ENCODE results near the gene MICOS13.
A peak's percentile ranks its signal among the peaks of the same experiment; 100 is the strongest.

The MICOS13 gene

DNA sequence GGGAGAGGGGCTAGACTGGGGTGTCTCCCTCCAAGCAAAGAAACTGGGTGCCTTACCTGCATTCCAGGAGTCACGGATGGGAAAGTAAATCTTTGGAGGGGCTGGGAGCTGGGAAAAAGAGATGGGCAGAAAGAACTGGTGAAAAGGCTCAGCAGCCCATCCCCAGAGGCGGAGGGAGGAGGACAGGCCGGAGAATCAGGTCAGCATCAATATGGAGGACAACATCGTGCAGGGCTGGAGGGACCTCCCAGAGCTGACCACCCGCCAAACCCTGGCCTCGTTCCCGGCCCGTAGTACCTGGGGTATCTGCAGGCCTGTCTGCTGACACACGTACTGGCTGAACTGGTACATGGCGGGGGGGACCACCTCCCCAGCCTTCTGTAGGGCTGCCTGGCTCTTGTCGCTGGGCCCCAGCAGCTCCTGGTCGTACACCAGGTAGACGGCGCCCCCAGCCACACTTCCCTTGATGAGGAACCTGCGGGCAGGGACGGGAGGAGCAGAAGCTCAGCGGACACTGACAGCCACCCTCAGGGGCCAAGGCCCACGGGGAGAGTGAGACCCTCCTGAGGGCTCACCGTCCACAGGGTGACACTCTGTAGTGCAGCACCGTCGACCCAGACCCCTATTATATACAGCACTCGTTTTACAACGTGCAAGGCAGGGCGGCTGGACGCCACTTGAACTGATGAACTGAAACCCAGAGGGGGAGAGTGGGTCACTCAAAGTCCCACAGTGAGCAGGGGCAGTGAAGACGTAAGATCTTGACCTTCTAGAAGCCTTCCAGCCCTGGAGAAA is 830 bp downstream of the MICOS13 start:
- peak overlapping the region; percentile 92 for H3K4me3 ChIP-seq (ENCODE audit: low read depth, low read length)
- no peaks in the 10 kb centered on the region for H3K27me3 ChIP-seq (ENCODE audit: insufficient read depth, low read depth, severe bottlenecking)
- DNase-seq = no peak
- H3K36me3 ChIP-seq = peaks cover 13% of the 10 kb centered on the region
- peak overlapping the region; percentile 89 for H3K27ac ChIP-seq
- TF ChIP-seq, protein P1, sequence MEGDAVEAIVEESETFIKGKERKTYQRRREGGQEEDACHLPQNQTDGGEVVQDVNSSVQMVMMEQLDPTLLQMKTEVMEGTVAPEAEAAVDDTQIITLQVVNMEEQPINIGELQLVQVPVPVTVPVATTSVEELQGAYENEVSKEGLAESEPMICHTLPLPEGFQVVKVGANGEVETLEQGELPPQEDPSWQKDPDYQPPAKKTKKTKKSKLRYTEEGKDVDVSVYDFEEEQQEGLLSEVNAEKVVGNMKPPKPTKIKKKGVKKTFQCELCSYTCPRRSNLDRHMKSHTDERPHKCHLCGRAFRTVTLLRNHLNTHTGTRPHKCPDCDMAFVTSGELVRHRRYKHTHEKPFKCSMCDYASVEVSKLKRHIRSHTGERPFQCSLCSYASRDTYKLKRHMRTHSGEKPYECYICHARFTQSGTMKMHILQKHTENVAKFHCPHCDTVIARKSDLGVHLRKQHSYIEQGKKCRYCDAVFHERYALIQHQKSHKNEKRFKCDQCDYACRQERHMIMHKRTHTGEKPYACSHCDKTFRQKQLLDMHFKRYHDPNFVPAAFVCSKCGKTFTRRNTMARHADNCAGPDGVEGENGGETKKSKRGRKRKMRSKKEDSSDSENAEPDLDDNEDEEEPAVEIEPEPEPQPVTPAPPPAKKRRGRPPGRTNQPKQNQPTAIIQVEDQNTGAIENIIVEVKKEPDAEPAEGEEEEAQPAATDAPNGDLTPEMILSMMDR (IDR thresholded peaks at IDR 0.05; ENCODE audit: low read depth, low read length) = no peak
- H3K9me3 ChIP-seq (ENCODE audit: severe bottlenecking) = no peaks in the 10 kb centered on the region

GRCh38 chr19:5678071-5678718 is 2.1 kb downstream of the MICOS13 start:
- Histone ChIP-seq H3K9me3 (ENCODE audit: severe bottlenecking) (no peaks in the 10 kb centered on the region), H3K27ac (no peak overlapping the region), H3K36me3 (peaks cover 13% of the 10 kb centered on the region), H3K27me3 (ENCODE audit: insufficient read depth, low read depth, severe bottlenecking) (no peaks in the 10 kb centered on the region), H3K4me3 (ENCODE audit: low read depth, low read length) (no peak overlapping the region)
- DNase-seq = no peak
- TF ChIP-seq, protein P1 (IDR thresholded peaks at IDR 0.05; ENCODE audit: low read depth, low read length) = no peak

- no peak for DNase-seq
- Histone ChIP-seq H3K27ac (no peak overlapping the region), H3K36me3 (peaks cover 15% of the 10 kb centered on the region), H3K4me3 (ENCODE audit: low read depth, low read length) (no peak overlapping the region), H3K27me3 (ENCODE audit: insufficient read depth, low read depth, severe bottlenecking) (no peaks in the 10 kb centered on the region), H3K9me3 (ENCODE audit: severe bottlenecking) (no peaks in the 10 kb centered on the region)
- TF ChIP-seq, protein P1 (IDR thresholded peaks at IDR 0.05; ENCODE audit: low read depth, low read length) = no peak
These were observed 2.7 kb downstream of the MICOS13 start for GRCh38 chr19:5677580-5677979.

GRCh38 chr19:5677136-5677535 is 3.2 kb downstream of the MICOS13 start:
- DNase-seq = no peak
- Histone ChIP-seq H3K36me3 (peaks cover 16% of the 10 kb centered on the region), H3K27ac (no peak overlapping the region), H3K4me3 (ENCODE audit: low read depth, low read length) (no peak overlapping the region), H3K9me3 (ENCODE audit: severe bottlenecking) (no peaks in the 10 kb centered on the region), H3K27me3 (ENCODE audit: insufficient read depth, low read depth, severe bottlenecking) (no peaks in the 10 kb centered on the region)
- TF ChIP-seq, protein P1 (IDR thresholded peaks at IDR 0.05; ENCODE audit: low read depth, low read length) = no peak

DNA sequence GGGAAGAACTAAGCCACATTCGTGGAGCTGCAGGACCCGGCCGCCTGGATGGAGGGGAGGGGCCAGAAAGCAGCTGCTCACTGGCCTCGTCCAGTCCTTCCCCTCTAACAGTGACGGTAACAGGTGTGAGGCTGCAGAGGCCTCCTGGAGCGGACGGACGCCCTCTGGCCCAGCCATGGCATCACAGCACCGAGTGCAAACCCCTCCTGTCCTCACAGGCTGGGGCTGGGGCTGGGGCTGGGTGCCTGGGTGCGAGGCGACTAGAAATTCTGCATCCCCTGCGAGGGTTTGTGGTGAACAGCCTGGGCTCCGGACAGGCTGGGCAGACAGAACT is 3.6 kb downstream of the MICOS13 start:
- no peaks in the 10 kb centered on the region for H3K27me3 ChIP-seq (ENCODE audit: insufficient read depth, low read depth, severe bottlenecking)
- no peak overlapping the region for H3K27ac ChIP-seq
- DNase-seq = no peak
- no peaks in the 10 kb centered on the region for H3K9me3 ChIP-seq (ENCODE audit: severe bottlenecking)
- TF ChIP-seq, protein P1 (IDR thresholded peaks at IDR 0.05; ENCODE audit: low read depth, low read length) = no peak
- no peak overlapping the region for H3K4me3 ChIP-seq (ENCODE audit: low read depth, low read length)
- peaks cover 20% of the 10 kb centered on the region for H3K36me3 ChIP-seq
